ENCODE results near the gene ATG101.

ATG101 gene

GRCh38 chr12:52054231-52054832 is 15.4 kb upstream of the ATG101 start:
- H3K4me1 Mint-ChIP-seq = peaks cover 28% of the 10 kb centered on the region
- no peak for TF ChIP-seq CTCF (IDR thresholded peaks at IDR 0.05)
- peaks cover 16% of the 10 kb centered on the region for H3K27me3 Mint-ChIP-seq (ENCODE audit: low read depth, poor library complexity)
- no peak overlapping the region for H3K27ac Mint-ChIP-seq
- H3K4me3 Mint-ChIP-seq = no peak overlapping the region
- no peaks in the 10 kb centered on the region for H3K9me3 Mint-ChIP-seq
- H3K36me3 Mint-ChIP-seq (ENCODE audit: low read depth) = no peaks in the 10 kb centered on the region
- DNase-seq = no peak

GRCh38 chr12:52054833-52055730 is 14.7 kb upstream of the ATG101 start:
- peaks cover 21% of the 10 kb centered on the region for H3K4me1 Mint-ChIP-seq

GRCh38 chr12:52055731-52056711 is 13.8 kb upstream of the ATG101 start:
- H3K4me3 Mint-ChIP-seq = no peak overlapping the region
- H3K4me1 Mint-ChIP-seq = peaks cover 16% of the 10 kb centered on the region
- no peak overlapping the region for H3K27ac Mint-ChIP-seq
- H3K9me3 Mint-ChIP-seq = no peaks in the 10 kb centered on the region
- no peak for DNase-seq
- peaks cover 4% of the 10 kb centered on the region for H3K27me3 Mint-ChIP-seq (ENCODE audit: low read depth, poor library complexity)
- no peaks in the 10 kb centered on the region for H3K36me3 Mint-ChIP-seq (ENCODE audit: low read depth)
- TF ChIP-seq CTCF (IDR thresholded peaks at IDR 0.05) = no peak

More at GRCh38 chr12:52054833-52055730, 14.7 kb upstream of the ATG101 start:
- Mint-ChIP-seq H3K9me3 (no peaks in the 10 kb centered on the region), H3K27me3 (ENCODE audit: low read depth, poor library complexity) (peaks cover 8% of the 10 kb centered on the region), H3K36me3 (ENCODE audit: low read depth) (no peaks in the 10 kb centered on the region), H3K27ac (no peak overlapping the region), H3K4me3 (no peak overlapping the region)
- no peak for TF ChIP-seq CTCF (IDR thresholded peaks at IDR 0.05)
- no peak for DNase-seq

GRCh38 chr12:52056801-52057637 is 12.8 kb upstream of the ATG101 start:
- H3K36me3 Mint-ChIP-seq (ENCODE audit: low read depth) = no peaks in the 10 kb centered on the region
- H3K4me1 Mint-ChIP-seq = peaks cover 7% of the 10 kb centered on the region
- H3K9me3 Mint-ChIP-seq = no peaks in the 10 kb centered on the region
- TF ChIP-seq CTCF (IDR thresholded peaks at IDR 0.05) = no peak
- DNase-seq = no peak
- no peak overlapping the region for H3K27ac Mint-ChIP-seq
- H3K27me3 Mint-ChIP-seq (ENCODE audit: low read depth, poor library complexity) = peaks cover 4% of the 10 kb centered on the region
- no peak overlapping the region for H3K4me3 Mint-ChIP-seq
